ENCODE results near the gene UNG. TPM values are rescaled to one million over a fixed set of nuclear protein-coding genes. Genes with fewer than 3 reads are reported as not detected.

UNG gene
- total and polyA plus RNA-seq, 9 of the 15 experiments (the other 6 are each of a cell fraction or from before 2014, with no cell fraction given) = 8.4 to 59.8 (median 41.0) TPM

DNA sequence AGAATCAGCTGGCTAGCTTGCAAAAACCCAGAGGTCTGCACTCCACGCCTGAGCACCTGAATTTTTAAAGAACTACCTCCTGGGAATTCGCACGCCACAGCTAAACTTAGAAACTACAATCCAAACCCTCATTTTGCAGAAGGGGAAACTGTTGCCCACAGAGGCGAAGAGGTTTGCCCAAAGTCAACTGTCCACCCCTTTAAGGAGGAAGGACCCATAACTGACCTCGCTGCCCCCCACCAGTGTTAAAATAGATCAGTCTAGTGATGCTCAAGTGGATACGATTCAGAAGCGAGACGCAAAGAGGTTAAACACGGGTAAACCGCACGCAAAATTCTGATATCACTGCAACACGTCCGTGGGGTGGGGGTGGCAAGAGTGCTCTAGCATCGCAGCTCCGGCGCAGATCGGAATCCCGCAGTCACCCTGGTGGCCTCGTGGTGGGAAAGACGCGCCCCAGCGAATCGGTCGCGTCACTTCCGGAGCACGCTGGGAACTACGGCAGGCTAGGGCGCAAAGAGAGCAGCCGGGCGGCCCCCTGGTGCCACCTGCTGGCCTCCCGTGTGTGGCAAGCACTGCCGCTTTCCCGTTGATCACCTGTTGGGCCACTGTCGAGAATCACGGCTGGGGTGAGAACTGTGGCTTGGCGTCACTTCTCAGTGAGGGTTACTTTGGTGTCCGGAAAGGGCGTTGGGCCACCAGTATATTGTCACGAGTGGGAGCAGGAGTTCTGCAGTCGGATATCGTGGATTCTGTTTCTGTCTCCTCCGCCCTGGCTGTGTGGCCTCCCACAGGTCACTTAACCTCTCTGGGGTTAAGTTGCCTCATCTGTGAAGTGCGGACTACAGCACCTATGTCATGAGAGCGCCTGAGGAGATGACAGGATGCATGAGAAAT lies 4.1 kb upstream of the UNG start, which contains the start of gene ALKBH2 (continued):
- TF ChIP-seq FOXK1 (CRISPR knock-in tag; IDR thresholded peaks at IDR 0.05; ENCODE audit: borderline replicate concordance) (no peak), ZNF23 (CRISPR knock-in tag; IDR thresholded peaks at IDR 0.05) (no peak), C11orf30 (IDR thresholded peaks at IDR 0.05; ENCODE audit: low read depth) (peak; percentile 64), NRF1 (conservative IDR thresholded peaks at IDR 0.05 in 1 of 2, IDR thresholded peaks at IDR 0.05 in 1 of 2) (peak; percentile 81 to 85), RFX1 (IDR thresholded peaks at IDR 0.05) (no peak), U2AF2 (optimal IDR thresholded peaks at IDR 0.05; ENCODE audit: low read depth, low read length) (no peak), CCAR2 (IDR thresholded peaks at IDR 0.05; ENCODE audit: low read depth, low read length) (no peak), TCF7 (IDR thresholded peaks at IDR 0.05; ENCODE audit: borderline replicate concordance) (no peak), ELF1 (tag; IDR thresholded peaks at IDR 0.05) (peak; percentile 62; the same call in 1 of the 2 replicates), ETV5 (CRISPR knock-in tag; IDR thresholded peaks at IDR 0.05; ENCODE audit: low read depth) (peak; percentile 92), ZNF644 (tag; IDR thresholded peaks at IDR 0.05; ENCODE audit: low read depth) (no peak), SIN3B (IDR thresholded peaks at IDR 0.05; ENCODE audit: low read depth) (peak; percentile 61; the same call in 1 of the 2 replicates), SIN3A (IDR thresholded peaks at IDR 0.05; ENCODE audit: borderline replicate concordance in 2 of 2, control insufficient read depth in 1 of 2, low read depth in 2 of 2, low read length in 2 of 2) (peak; percentile 57 to 81; a peak in 1 of 4 replicates), BCL6 (CRISPR knock-in tag; IDR thresholded peaks at IDR 0.05) (no peak), SIX5 (IDR thresholded peaks at IDR 0.05; ENCODE audit: borderline replicate concordance in 1 of 2, insufficient read depth in 1 of 2, low read depth in 1 of 2, low read length in 2 of 2) (no peak), CHD4 (IDR thresholded peaks at IDR 0.05; ENCODE audit: insufficient read depth, insufficient replicate concordance, low read depth, low read length, poor library complexity, severe bottlenecking) (no peak), CBX1 (IDR thresholded peaks at IDR 0.05; ENCODE audit: low read depth) (no peak; the same call in 1 of the 2 replicates), BRD4 (IDR thresholded peaks at IDR 0.05) (no peak), CEBPG (CRISPR knock-in tag; IDR thresholded peaks at IDR 0.05) (no peak; the same call in 1 of the 2 replicates), CEBPG (tag; conservative IDR thresholded peaks at IDR 0.05 in 1 of 2, IDR thresholded peaks at IDR 0.05 in 1 of 2) (0 out of 4 replicates have a peak, but pooled peaks of 1 of the 2 experiments have one; percentile 20)
- TF ChIP-seq, protein P1, sequence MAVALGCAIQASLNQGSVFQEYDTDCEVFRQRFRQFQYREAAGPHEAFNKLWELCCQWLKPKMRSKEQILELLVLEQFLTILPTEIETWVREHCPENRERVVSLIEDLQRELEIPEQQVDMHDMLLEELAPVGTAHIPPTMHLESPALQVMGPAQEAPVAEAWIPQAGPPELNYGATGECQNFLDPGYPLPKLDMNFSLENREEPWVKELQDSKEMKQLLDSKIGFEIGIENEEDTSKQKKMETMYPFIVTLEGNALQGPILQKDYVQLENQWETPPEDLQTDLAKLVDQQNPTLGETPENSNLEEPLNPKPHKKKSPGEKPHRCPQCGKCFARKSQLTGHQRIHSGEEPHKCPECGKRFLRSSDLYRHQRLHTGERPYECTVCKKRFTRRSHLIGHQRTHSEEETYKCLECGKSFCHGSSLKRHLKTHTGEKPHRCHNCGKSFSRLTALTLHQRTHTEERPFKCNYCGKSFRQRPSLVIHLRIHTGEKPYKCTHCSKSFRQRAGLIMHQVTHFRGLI (CRISPR knock-in tag; IDR thresholded peaks at IDR 0.05) = no peak
- TF ChIP-seq, protein P2, sequence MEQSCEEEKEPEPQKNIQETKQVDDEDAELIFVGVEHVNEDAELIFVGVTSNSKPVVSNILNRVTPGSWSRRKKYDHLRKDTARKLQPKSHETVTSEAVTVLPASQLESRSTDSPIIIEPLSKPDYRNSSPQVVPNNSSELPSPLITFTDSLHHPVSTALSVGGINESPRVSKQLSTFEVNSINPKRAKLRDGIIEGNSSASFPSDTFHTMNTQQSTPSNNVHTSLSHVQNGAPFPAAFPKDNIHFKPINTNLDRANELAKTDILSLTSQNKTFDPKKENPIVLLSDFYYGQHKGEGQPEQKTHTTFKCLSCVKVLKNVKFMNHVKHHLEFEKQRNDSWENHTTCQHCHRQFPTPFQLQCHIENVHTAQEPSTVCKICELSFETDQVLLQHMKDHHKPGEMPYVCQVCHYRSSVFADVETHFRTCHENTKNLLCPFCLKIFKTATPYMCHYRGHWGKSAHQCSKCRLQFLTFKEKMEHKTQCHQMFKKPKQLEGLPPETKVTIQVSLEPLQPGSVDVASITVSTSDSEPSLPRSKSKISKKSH (CRISPR knock-in tag; IDR thresholded peaks at IDR 0.05) = no peak
- TF ChIP-seq, protein P3, sequence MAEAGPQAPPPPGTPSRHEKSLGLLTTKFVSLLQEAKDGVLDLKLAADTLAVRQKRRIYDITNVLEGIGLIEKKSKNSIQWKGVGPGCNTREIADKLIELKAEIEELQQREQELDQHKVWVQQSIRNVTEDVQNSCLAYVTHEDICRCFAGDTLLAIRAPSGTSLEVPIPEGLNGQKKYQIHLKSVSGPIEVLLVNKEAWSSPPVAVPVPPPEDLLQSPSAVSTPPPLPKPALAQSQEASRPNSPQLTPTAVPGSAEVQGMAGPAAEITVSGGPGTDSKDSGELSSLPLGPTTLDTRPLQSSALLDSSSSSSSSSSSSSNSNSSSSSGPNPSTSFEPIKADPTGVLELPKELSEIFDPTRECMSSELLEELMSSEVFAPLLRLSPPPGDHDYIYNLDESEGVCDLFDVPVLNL (CRISPR knock-in tag; IDR thresholded peaks at IDR 0.05; ENCODE audit: low read depth) = peak; percentile 78; the same call in 1 of the 2 replicates

Data from K562 (cell line).